ENCODE measurements around the gene ADAM30. TPM values are rescaled to one million over a fixed set of nuclear protein-coding genes. Genes with fewer than 3 reads are reported as not detected.

The ADAM30 gene
- total RNA-seq, 1 experiment from 2014 or later: not detected

DNA sequence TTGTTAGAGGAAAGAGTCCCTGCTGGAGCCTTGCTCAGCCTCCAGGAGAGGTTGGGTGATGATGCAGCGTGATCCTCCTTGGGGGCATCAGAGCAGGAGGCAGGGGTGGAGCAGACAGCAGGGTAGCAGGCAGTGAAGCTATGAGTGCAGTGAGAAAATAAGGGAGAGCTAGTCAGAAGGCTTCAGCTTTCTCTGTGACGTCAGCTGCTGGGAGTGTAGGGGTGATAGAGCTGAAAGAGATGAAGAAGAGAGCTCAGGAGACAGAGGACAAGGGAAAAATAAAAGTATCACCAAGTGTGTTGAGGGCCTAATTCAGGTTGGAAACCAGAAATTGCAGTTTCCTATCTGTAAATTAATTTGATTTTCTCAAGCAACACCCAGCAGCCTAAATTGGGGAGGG lies 2.2 kb upstream of the ADAM30 start:
- Histone ChIP-seq H3K36me3 (ENCODE audit: control insufficient read depth, insufficient read depth, low read length) (no peaks in the 10 kb centered on the region), H3K27ac (ENCODE audit: low read length) (no peak overlapping the region), H3K9me3 (ENCODE audit: control insufficient read depth, insufficient read depth, low read depth, low read length) (no peaks in the 10 kb centered on the region), H3K4me1 (ENCODE audit: control insufficient read depth, insufficient read depth, low read length) (no peaks in the 10 kb centered on the region), H3K27me3 (ENCODE audit: control insufficient read depth, insufficient read depth, low read length) (peaks cover 20% of the 10 kb centered on the region), H3K4me3 (ENCODE audit: low read depth in 2 of 2, low read length in 2 of 2) (no peak overlapping the region)
- in situ Hi-C loops (cut with HindIII; ENCODE audit: low pct_unique_long_range_greater_than_20kb, low sequenced_read_pairs) (no loop called here), intact Hi-C loops (cut with micrococcal nuclease; ENCODE audit: unreplicated experiment) (no loop called here)
- ATAC-seq (no peak), DNase-seq (ENCODE audit: low read depth, low spot score) (no peak)
- TF ChIP-seq REST (IDR thresholded peaks at IDR 0.05; ENCODE audit: insufficient read depth in 1 of 2, low read depth in 2 of 2, low read length in 1 of 2) (no peak), SIN3A (IDR thresholded peaks at IDR 0.05; ENCODE audit: borderline replicate concordance, insufficient read depth, low read depth, low read length) (no peak), CTCF (IDR thresholded peaks at IDR 0.05) (no peak), TCF7L2 (IDR thresholded peaks at IDR 0.05; ENCODE audit: low read depth, low read length) (no peak), POLR2AphosphoS5 (IDR thresholded peaks at IDR 0.05; ENCODE audit: low read depth, low read length) (no peak)
- no TSS peak for BruUV-seq (replicated peaks)
- CTCF ChIA-PET: no interaction called here
- POLR2A ChIA-PET: no interaction called here

- in situ Hi-C loops (cut with HindIII; ENCODE audit: low pct_unique_long_range_greater_than_20kb, low sequenced_read_pairs): no loop called here
Observed at GRCh38 chr1:119895102-119895501, 1.2 kb downstream of the ADAM30 start.

More at GRCh38 chr1:119895102-119895501, 1.2 kb downstream of the ADAM30 start:
- CTCF ChIA-PET: no interaction called here
- H3K27ac ChIP-seq (ENCODE audit: low read length): no peak overlapping the region
- H3K9me3 ChIP-seq (ENCODE audit: control insufficient read depth, insufficient read depth, low read depth, low read length): no peaks in the 10 kb centered on the region
- DNase-seq (ENCODE audit: low read depth, low spot score) (no peak), ATAC-seq (no peak)
- POLR2A ChIA-PET: no interaction called here
- TF ChIP-seq SIN3A (IDR thresholded peaks at IDR 0.05; ENCODE audit: borderline replicate concordance, insufficient read depth, low read depth, low read length) (no peak), REST (IDR thresholded peaks at IDR 0.05; ENCODE audit: insufficient read depth in 1 of 2, low read depth in 2 of 2, low read length in 1 of 2) (no peak), POLR2AphosphoS5 (IDR thresholded peaks at IDR 0.05; ENCODE audit: low read depth, low read length) (no peak)
- peaks cover 14% of the 10 kb centered on the region; the same call in 1 of the 2 replicates for H3K27me3 ChIP-seq (ENCODE audit: control insufficient read depth, insufficient read depth, low read length)
- no peaks in the 10 kb centered on the region for H3K36me3 ChIP-seq (ENCODE audit: control insufficient read depth, insufficient read depth, low read length)
- intact Hi-C loops (cut with micrococcal nuclease; ENCODE audit: unreplicated experiment): no loop called here
- H3K4me1 ChIP-seq (ENCODE audit: control insufficient read depth, insufficient read depth, low read length): no peaks in the 10 kb centered on the region
- H3K4me3 ChIP-seq (ENCODE audit: low read depth in 2 of 2, low read length in 2 of 2): no peak overlapping the region
- BruUV-seq (replicated peaks): no TSS peak
